ENCODE results near the gene CTSL.

CTSL gene

GRCh38 chr9:87714819-87715218, 11.1 kb upstream of the CTSL start:
- Histone ChIP-seq H3K27me3 (ENCODE audit: insufficient read depth, low read depth) (no peaks in the 10 kb centered on the region), H3K27ac (no peak overlapping the region), H3K4me2 (no peak overlapping the region), H3K79me2 (ENCODE audit: insufficient read depth, low read depth) (no peaks in the 10 kb centered on the region), H2AFZ (ENCODE audit: low read depth) (no peak overlapping the region), H3K4me3 (IDR thresholded peaks at IDR 0.05; ENCODE audit: insufficient read depth, low read depth, low read length) (no peak overlapping the region), H3K9ac (no peak overlapping the region), H4K20me1 (ENCODE audit: insufficient read depth) (no peaks in the 10 kb centered on the region), H3K4me1 (ENCODE audit: low read depth, poor library complexity, severe bottlenecking) (no peaks in the 10 kb centered on the region), H3K36me3 (ENCODE audit: insufficient read depth) (no peaks in the 10 kb centered on the region)
- no peak for TF ChIP-seq CTCF (conservative IDR thresholded peaks at IDR 0.05; ENCODE audit: low read depth, low read length)

- no peak for TF ChIP-seq CTCF (conservative IDR thresholded peaks at IDR 0.05; ENCODE audit: low read depth, low read length)
- Histone ChIP-seq H3K27me3 (ENCODE audit: insufficient read depth, low read depth) (no peaks in the 10 kb centered on the region), H3K4me2 (no peak overlapping the region), H2AFZ (ENCODE audit: low read depth) (no peak overlapping the region), H3K27ac (no peak overlapping the region), H4K20me1 (ENCODE audit: insufficient read depth) (no peaks in the 10 kb centered on the region), H3K36me3 (ENCODE audit: insufficient read depth) (no peaks in the 10 kb centered on the region), H3K9ac (no peak overlapping the region), H3K79me2 (ENCODE audit: insufficient read depth, low read depth) (no peaks in the 10 kb centered on the region), H3K4me1 (ENCODE audit: low read depth, poor library complexity, severe bottlenecking) (no peaks in the 10 kb centered on the region), H3K4me3 (IDR thresholded peaks at IDR 0.05; ENCODE audit: insufficient read depth, low read depth, low read length) (no peak overlapping the region)
Observed at GRCh38 chr9:87716141-87716540, 9.8 kb upstream of the CTSL start.

GRCh38 chr9:87717456-87717855, 8.5 kb upstream of the CTSL start:
- H3K27ac ChIP-seq, result no peak overlapping the region

GRCh38 chr9:87718231-87718630, 7.7 kb upstream of the CTSL start:
- Histone ChIP-seq H3K36me3 (ENCODE audit: insufficient read depth) (no peaks in the 10 kb centered on the region), H2AFZ (ENCODE audit: low read depth) (no peak overlapping the region), H3K27ac (no peak overlapping the region), H3K27me3 (ENCODE audit: insufficient read depth, low read depth) (no peaks in the 10 kb centered on the region), H3K4me2 (no peak overlapping the region), H3K4me3 (IDR thresholded peaks at IDR 0.05; ENCODE audit: insufficient read depth, low read depth, low read length) (no peak overlapping the region), H3K4me1 (ENCODE audit: low read depth, poor library complexity, severe bottlenecking) (peaks cover 15% of the 10 kb centered on the region), H4K20me1 (ENCODE audit: insufficient read depth) (no peaks in the 10 kb centered on the region), H3K79me2 (ENCODE audit: insufficient read depth, low read depth) (no peaks in the 10 kb centered on the region), H3K9ac (no peak overlapping the region)
- no peak for TF ChIP-seq CTCF (conservative IDR thresholded peaks at IDR 0.05; ENCODE audit: low read depth, low read length)

More at GRCh38 chr9:87717456-87717855, 8.5 kb upstream of the CTSL start:
- Histone ChIP-seq H2AFZ (ENCODE audit: low read depth) (no peak overlapping the region), H3K36me3 (ENCODE audit: insufficient read depth) (no peaks in the 10 kb centered on the region), H3K4me1 (ENCODE audit: low read depth, poor library complexity, severe bottlenecking) (peaks cover 7% of the 10 kb centered on the region), H3K4me2 (no peak overlapping the region), H3K9ac (no peak overlapping the region), H3K4me3 (IDR thresholded peaks at IDR 0.05; ENCODE audit: insufficient read depth, low read depth, low read length) (no peak overlapping the region), H3K27me3 (ENCODE audit: insufficient read depth, low read depth) (no peaks in the 10 kb centered on the region), H4K20me1 (ENCODE audit: insufficient read depth) (no peaks in the 10 kb centered on the region), H3K79me2 (ENCODE audit: insufficient read depth, low read depth) (no peaks in the 10 kb centered on the region)
- no peak for TF ChIP-seq CTCF (conservative IDR thresholded peaks at IDR 0.05; ENCODE audit: low read depth, low read length)

Data from KMS-11 (cell line).